Measurements from ENCODE around the gene AP1S2. TPM values are rescaled to one million over a fixed set of nuclear protein-coding genes. Genes with fewer than 3 reads are reported as not detected.

Gene AP1S2
- total RNA-seq, 1 donor from 2014 or later: 18.9 TPM

DNA sequence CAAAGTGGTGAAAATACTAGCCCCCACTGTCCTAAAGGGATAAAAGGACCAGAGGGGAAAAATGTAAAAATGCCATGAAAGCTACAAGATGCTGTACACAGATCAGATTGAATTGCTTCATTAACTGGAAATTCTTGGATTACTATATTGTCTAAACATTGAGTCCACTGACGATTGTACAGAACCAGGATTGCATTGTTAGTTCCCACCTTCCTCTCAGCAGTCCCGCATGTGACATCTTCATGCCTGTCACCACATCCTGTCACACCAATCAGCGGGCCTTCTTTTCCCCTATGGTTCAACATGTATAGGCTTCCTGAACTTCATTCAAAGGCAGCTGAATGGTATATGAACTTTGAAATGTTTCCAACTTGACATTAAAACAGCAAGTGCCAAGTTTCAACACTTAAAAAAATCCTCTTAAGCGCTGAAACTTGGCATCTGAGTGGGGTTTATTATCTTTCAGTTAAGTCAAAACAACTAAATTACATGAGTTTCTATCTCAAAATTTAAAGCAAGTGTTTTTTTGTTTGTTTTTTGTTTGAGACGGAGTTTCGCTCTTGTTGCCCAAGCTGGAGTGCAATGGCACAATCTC lies 39.7 kb downstream of the AP1S2 start:
- Histone ChIP-seq H3K4me1 (no peaks in the 10 kb centered on the region), H3K27ac (no peak overlapping the region), H3K36me3 (peaks cover 0 to 49% of the 10 kb centered on the region in 2 donors), H3K9me3 (no peaks in the 10 kb centered on the region), H3K27me3 (no peaks in the 10 kb centered on the region), H3K4me3 (no peak overlapping the region)
- no peak for DNase-seq (ENCODE audit: extremely low spot score in 2 of 2)
- no peak for TF ChIP-seq POLR2AphosphoS5 (IDR thresholded peaks at IDR 0.05; ENCODE audit: insufficient read depth in 1 of 2, low read depth in 1 of 2)
- TF ChIP-seq POLR2A (IDR thresholded peaks at IDR 0.05): no peak
- TF ChIP-seq, protein P1, sequence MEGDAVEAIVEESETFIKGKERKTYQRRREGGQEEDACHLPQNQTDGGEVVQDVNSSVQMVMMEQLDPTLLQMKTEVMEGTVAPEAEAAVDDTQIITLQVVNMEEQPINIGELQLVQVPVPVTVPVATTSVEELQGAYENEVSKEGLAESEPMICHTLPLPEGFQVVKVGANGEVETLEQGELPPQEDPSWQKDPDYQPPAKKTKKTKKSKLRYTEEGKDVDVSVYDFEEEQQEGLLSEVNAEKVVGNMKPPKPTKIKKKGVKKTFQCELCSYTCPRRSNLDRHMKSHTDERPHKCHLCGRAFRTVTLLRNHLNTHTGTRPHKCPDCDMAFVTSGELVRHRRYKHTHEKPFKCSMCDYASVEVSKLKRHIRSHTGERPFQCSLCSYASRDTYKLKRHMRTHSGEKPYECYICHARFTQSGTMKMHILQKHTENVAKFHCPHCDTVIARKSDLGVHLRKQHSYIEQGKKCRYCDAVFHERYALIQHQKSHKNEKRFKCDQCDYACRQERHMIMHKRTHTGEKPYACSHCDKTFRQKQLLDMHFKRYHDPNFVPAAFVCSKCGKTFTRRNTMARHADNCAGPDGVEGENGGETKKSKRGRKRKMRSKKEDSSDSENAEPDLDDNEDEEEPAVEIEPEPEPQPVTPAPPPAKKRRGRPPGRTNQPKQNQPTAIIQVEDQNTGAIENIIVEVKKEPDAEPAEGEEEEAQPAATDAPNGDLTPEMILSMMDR (IDR thresholded peaks at IDR 0.05): no peak
- intact Hi-C loops (cut with DNase I): no loop called here

- Histone ChIP-seq H3K27me3 (no peaks in the 10 kb centered on the region), H3K4me1 (no peaks in the 10 kb centered on the region), H3K36me3 (peaks cover 0 to 60% of the 10 kb centered on the region in 2 donors), H3K9me3 (no peaks in the 10 kb centered on the region), H3K4me3 (no peak overlapping the region), H3K27ac (no peak overlapping the region)
- no peak for DNase-seq (ENCODE audit: extremely low spot score in 2 of 2)
- intact Hi-C loops (cut with DNase I): no loop called here
- no peak for TF ChIP-seq POLR2AphosphoS5 (IDR thresholded peaks at IDR 0.05; ENCODE audit: insufficient read depth in 1 of 2, low read depth in 1 of 2)
- TF ChIP-seq, protein P1 (IDR thresholded peaks at IDR 0.05): no peak
- TF ChIP-seq POLR2A (IDR thresholded peaks at IDR 0.05): no peak
Observed at GRCh38 chrX:15813416-15813815, 41.2 kb downstream of the AP1S2 start.

DNA sequence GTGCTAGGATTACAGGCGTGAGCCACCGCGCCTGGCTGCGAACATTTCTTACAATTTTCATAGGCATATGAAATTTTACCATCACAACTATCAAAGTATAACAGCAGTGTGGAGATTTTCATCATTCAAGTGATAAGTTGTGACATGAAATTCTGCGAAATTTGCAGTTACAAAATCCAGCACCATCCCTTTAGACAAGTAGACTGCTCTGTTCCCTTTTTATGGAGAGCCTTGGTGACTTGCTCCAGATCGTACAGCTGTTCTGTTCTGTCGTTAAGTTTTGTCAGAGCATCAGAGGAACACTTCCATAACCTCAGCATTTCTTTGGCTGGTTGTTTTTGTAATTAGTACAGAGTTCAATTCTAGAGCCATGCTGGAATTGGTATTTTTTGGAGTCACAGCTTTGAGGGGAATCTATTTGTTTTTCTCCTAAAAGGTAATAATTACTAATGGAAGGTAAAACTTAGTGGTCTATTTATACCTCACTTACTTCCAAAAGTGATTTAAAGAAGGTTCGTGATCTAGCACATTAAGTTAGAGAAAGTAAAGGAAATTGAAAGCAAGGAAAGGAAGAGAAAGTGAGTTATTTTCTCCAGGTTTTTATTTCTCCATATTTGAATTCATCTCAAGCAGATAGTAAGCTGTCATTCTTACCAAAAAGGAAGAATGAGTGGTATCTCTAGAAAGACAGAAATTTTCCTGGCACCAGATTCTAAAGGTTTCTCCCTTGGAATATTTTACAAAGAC lies 42.2 kb downstream of the AP1S2 start:
- Histone ChIP-seq H3K36me3 (peaks cover 0 to 59% of the 10 kb centered on the region in 2 donors), H3K4me3 (no peak overlapping the region), H3K27me3 (no peaks in the 10 kb centered on the region), H3K9me3 (no peaks in the 10 kb centered on the region), H3K27ac (no peak overlapping the region), H3K4me1 (no peaks in the 10 kb centered on the region)
- TF ChIP-seq POLR2A (IDR thresholded peaks at IDR 0.05): no peak
- TF ChIP-seq POLR2AphosphoS5 (IDR thresholded peaks at IDR 0.05; ENCODE audit: insufficient read depth in 1 of 2, low read depth in 1 of 2): no peak
- TF ChIP-seq, protein P1 (IDR thresholded peaks at IDR 0.05): no peak
- intact Hi-C loops (cut with DNase I): no loop called here
- no peak for DNase-seq (ENCODE audit: extremely low spot score in 2 of 2)

DNA sequence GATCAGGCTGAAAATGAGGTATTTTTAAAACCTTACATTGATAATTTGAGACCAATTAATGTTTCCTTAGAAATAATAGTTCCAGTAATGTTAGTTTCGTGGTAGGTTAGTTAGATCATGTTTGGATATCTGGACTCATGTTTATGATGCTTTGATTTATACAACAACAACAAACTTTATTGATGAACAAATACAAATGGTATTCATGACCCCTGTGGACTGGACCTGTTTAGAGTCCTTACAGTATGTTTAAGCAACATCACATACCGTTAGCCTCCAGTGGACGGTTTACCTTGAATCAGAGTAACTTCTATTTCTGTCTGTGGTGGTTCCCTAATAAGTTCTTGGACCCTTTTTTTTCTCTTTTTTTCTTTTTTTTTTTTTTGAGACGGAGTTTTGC lies 46.4 kb downstream of the AP1S2 start:
- H3K4me1 ChIP-seq: no peaks in the 10 kb centered on the region
- H3K27ac ChIP-seq: no peak overlapping the region
- H3K9me3 ChIP-seq: no peaks in the 10 kb centered on the region
- intact Hi-C loops (cut with DNase I): no loop called here
- H3K4me3 ChIP-seq: no peak overlapping the region
- no peaks in the 10 kb centered on the region for H3K27me3 ChIP-seq
- no peak for DNase-seq (ENCODE audit: extremely low spot score in 2 of 2)
- H3K36me3 ChIP-seq: peaks cover 0 to 54% of the 10 kb centered on the region in 2 donors
- TF ChIP-seq, protein P1 (IDR thresholded peaks at IDR 0.05): no peak
- TF ChIP-seq POLR2AphosphoS5 (IDR thresholded peaks at IDR 0.05; ENCODE audit: insufficient read depth in 1 of 2, low read depth in 1 of 2) (no peak), POLR2A (IDR thresholded peaks at IDR 0.05) (no peak)

- H3K36me3 ChIP-seq: peaks cover 0 to 57% of the 10 kb centered on the region in 2 donors
- no peak overlapping the region for H3K27ac ChIP-seq
- no peaks in the 10 kb centered on the region for H3K27me3 ChIP-seq
- TF ChIP-seq, protein P1 (IDR thresholded peaks at IDR 0.05): no peak
- TF ChIP-seq POLR2A (IDR thresholded peaks at IDR 0.05) (no peak), POLR2AphosphoS5 (IDR thresholded peaks at IDR 0.05; ENCODE audit: insufficient read depth in 1 of 2, low read depth in 1 of 2) (no peak)
- no peak for DNase-seq (ENCODE audit: extremely low spot score in 2 of 2)
- intact Hi-C loops (cut with DNase I): no loop called here
- H3K4me3 ChIP-seq: no peak overlapping the region
- H3K4me1 ChIP-seq: no peaks in the 10 kb centered on the region
- no peaks in the 10 kb centered on the region for H3K9me3 ChIP-seq
Observed at GRCh38 chrX:15804563-15804962, 50.0 kb downstream of the AP1S2 start.

All from vagina (tissue), 2 donors.